Endothelial cell (in vitro differentiated cells): Measurements from ENCODE around the gene MSANTD1. TPM values are rescaled to one million over a fixed set of nuclear protein-coding genes. Genes with fewer than 3 reads are reported as not detected.

Source experiments
- DNase-seq: peaks from one replicate; pipeline ENCODE4 v3.0.0; 2021; ENCODE audit warnings: low spot score
- H3K27ac Mint-ChIP-seq: one replicate; pipeline ENCODE4 v1.8.0; 2021; ENCODE audit warnings: mixed read lengths, inconsistent platforms; ENCODE audit not compliant: unreplicated experiment
- H3K27me3 Mint-ChIP-seq: one replicate; pipeline ENCODE4 v1.8.0; 2021; ENCODE audit warnings: mild to moderate bottlenecking, moderate library complexity, mixed read lengths, inconsistent platforms; ENCODE audit not compliant: unreplicated experiment
- H3K36me3 Mint-ChIP-seq: one replicate; pipeline ENCODE4 v1.8.0; 2021; ENCODE audit warnings: mild to moderate bottlenecking, low read depth, mixed read lengths, inconsistent platforms; ENCODE audit not compliant: unreplicated experiment
- H3K4me1 Mint-ChIP-seq: one replicate; pipeline ENCODE4 v1.8.0; 2021; ENCODE audit warnings: mild to moderate bottlenecking, mixed read lengths, inconsistent platforms; ENCODE audit not compliant: unreplicated experiment
- H3K4me3 Mint-ChIP-seq: one replicate; pipeline ENCODE4 v1.8.0; 2021; ENCODE audit warnings: mild to moderate bottlenecking, mixed read lengths, inconsistent platforms; ENCODE audit not compliant: unreplicated experiment
- H3K9me3 Mint-ChIP-seq: one replicate; pipeline ENCODE4 v1.8.0; 2021; ENCODE audit warnings: mixed read lengths, inconsistent platforms; ENCODE audit not compliant: unreplicated experiment
- CTCF ChIP-seq: fragments of 200-600 bp; sonication (generic); IDR thresholded peaks from one replicate; pipeline ENCODE4 v1.5.0; 2021; ENCODE audit warnings: antibody characterized with exemption; ENCODE audit not compliant: unreplicated experiment
- total RNA-seq: library from RNA; stranded (reverse); fragmentation: NEBNext Ultra II Directional; extraction: Animal tissue kit (Norgen Biotek cat#: 25700); gene quantifications from one replicate; pipeline ENCODE4 v1.2.1, GENCODE V29; 2021; ENCODE audit not compliant: unreplicated experiment

Gene MSANTD1
- total RNA-seq, 1 donor from 2014 or later = 0.97 TPM

- no peak overlapping the region for H3K4me3 Mint-ChIP-seq
- DNase-seq = no peak
- H3K27me3 Mint-ChIP-seq = peaks cover 8% of the 10 kb centered on the region
- H3K36me3 Mint-ChIP-seq = no peaks in the 10 kb centered on the region
- TF ChIP-seq CTCF = no peak
- no peak overlapping the region for H3K27ac Mint-ChIP-seq
- H3K4me1 Mint-ChIP-seq = no peaks in the 10 kb centered on the region
- no peaks in the 10 kb centered on the region for H3K9me3 Mint-ChIP-seq
Measured at GRCh38 chr4:3262208-3263052, 13.5 kb downstream of the MSANTD1 start.

- DNase-seq = no peak
- TF ChIP-seq CTCF = no peak
- no peak overlapping the region for H3K4me3 Mint-ChIP-seq
- H3K27ac Mint-ChIP-seq = no peak overlapping the region
- H3K27me3 Mint-ChIP-seq = peaks cover 8% of the 10 kb centered on the region
- H3K9me3 Mint-ChIP-seq = no peaks in the 10 kb centered on the region
- H3K4me1 Mint-ChIP-seq = no peaks in the 10 kb centered on the region
- H3K36me3 Mint-ChIP-seq = no peaks in the 10 kb centered on the region
Measured at GRCh38 chr4:3263053-3263875, 14.3 kb downstream of the MSANTD1 start.

- no peak overlapping the region for H3K27ac Mint-ChIP-seq
- no peaks in the 10 kb centered on the region for H3K36me3 Mint-ChIP-seq
- no peak for TF ChIP-seq CTCF
- H3K9me3 Mint-ChIP-seq = no peaks in the 10 kb centered on the region
- DNase-seq = no peak
- H3K27me3 Mint-ChIP-seq = peaks cover 8% of the 10 kb centered on the region
- no peak overlapping the region for H3K4me3 Mint-ChIP-seq
- no peaks in the 10 kb centered on the region for H3K4me1 Mint-ChIP-seq
Measured at GRCh38 chr4:3263876-3264193, 14.9 kb downstream of the MSANTD1 start.

GRCh38 chr4:3266076-3266475, 17.1 kb downstream of the MSANTD1 start:
- Mint-ChIP-seq H3K4me3 (no peak overlapping the region), H3K9me3 (no peaks in the 10 kb centered on the region), H3K36me3 (no peaks in the 10 kb centered on the region), H3K27me3 (peaks cover 8% of the 10 kb centered on the region), H3K4me1 (no peaks in the 10 kb centered on the region), H3K27ac (no peak overlapping the region)
- DNase-seq = no peak
- TF ChIP-seq CTCF = no peak
